Neural progenitor cell (in vitro differentiated cells): ENCODE data around the gene SAMD8. TPM values are rescaled to one million over a fixed set of nuclear protein-coding genes. Genes with fewer than 3 reads are reported as not detected.

Source experiments
- DNase-seq: peaks from one replicate; pipeline ENCODE4 v3.0.0-alpha.2; 2016; ENCODE audit warnings: low spot score
- H2AFZ ChIP-seq: fragments of 200-600 bp; sonication (generic); replicated peaks from 2 replicates; pipeline ENCODE4 v1.6.1; 2016; ENCODE audit warnings: antibody characterized with exemption
- H3F3A ChIP-seq: fragments of 200-600 bp; sonication (generic); 2 replicates; pipeline ENCODE4 v1.6.1; 2016; ENCODE audit warnings: antibody characterized with exemption, low read depth
- H3K27ac ChIP-seq: fragments of 200-600 bp; sonication (generic); 2 replicates; pipeline ENCODE4 v1.5.1; 2016; ENCODE audit warnings: mild to moderate bottlenecking
- H3K27me3 ChIP-seq: fragments of 200-600 bp; sonication (generic); 2 replicates; pipeline ENCODE4 v1.6.1; 2016; ENCODE audit warnings: mild to moderate bottlenecking, moderate library complexity
- H3K36me3 ChIP-seq: fragments of 200-600 bp; sonication (generic); 2 replicates; pipeline ENCODE4 v1.5.1; 2016
- H3K4me1 ChIP-seq: fragments of 200-600 bp; sonication (generic); 2 replicates; pipeline ENCODE4 v1.6.1; 2016; ENCODE audit warnings: mixed run types
- H3K4me2 ChIP-seq: fragments of 200-600 bp; sonication (generic); 2 replicates; pipeline ENCODE4 v1.6.1; 2016
- H3K4me3 ChIP-seq: fragments of 200-600 bp; sonication (generic); 2 replicates; pipeline ENCODE4 v1.5.1; 2016
- H3K79me2 ChIP-seq: fragments of 200-600 bp; sonication (generic); 2 replicates; pipeline ENCODE4 v1.6.1; 2016; ENCODE audit warnings: low read depth
- H3K9ac ChIP-seq: fragments of 200-600 bp; sonication (generic); 2 replicates; pipeline ENCODE4 v1.6.1; 2016
- H3K9me3 ChIP-seq: fragments of 200-600 bp; sonication (generic); 2 replicates; pipeline ENCODE4 v1.5.1; 2016; ENCODE audit warnings: low read depth
- H4K20me1 ChIP-seq: fragments of 200-600 bp; sonication (generic); 2 replicates; pipeline ENCODE4 v1.6.1; 2016; ENCODE audit warnings: low read depth
- H3K27ac Mint-ChIP-seq: 3 replicates; pipeline ENCODE4 v1.8.0; 2021; ENCODE audit warnings: mixed read lengths
- H3K27me3 Mint-ChIP-seq: 2 replicates; pipeline ENCODE4 v1.8.0; 2022; ENCODE audit warnings: low read depth, mild to moderate bottlenecking, inconsistent platforms, moderate library complexity, mixed read lengths; ENCODE audit not compliant: insufficient read depth
- H3K36me3 Mint-ChIP-seq: 3 replicates; pipeline ENCODE4 v1.8.0; 2021; ENCODE audit warnings: mixed read lengths
- H3K4me1 Mint-ChIP-seq: 3 replicates; pipeline ENCODE4 v1.8.0; 2021; ENCODE audit warnings: mixed read lengths
- H3K4me3 Mint-ChIP-seq: 3 replicates; pipeline ENCODE4 v1.8.0; 2021; ENCODE audit warnings: mild to moderate bottlenecking, moderate library complexity, mixed read lengths
- H3K9me3 Mint-ChIP-seq: 3 replicates; pipeline ENCODE4 v1.8.0; 2020; ENCODE audit warnings: mixed read lengths
- CTCF ChIP-seq: fragments of 200-600 bp; sonication (generic); IDR thresholded peaks from 2 replicates; pipeline ENCODE4 v1.5.1; 2017; ENCODE audit warnings: antibody characterized with exemption, mild to moderate bottlenecking
- EZH2 ChIP-seq: fragments of 200-600 bp; sonication (generic); IDR thresholded peaks from 2 replicates; pipeline ENCODE4 v1.6.1; 2017; ENCODE audit warnings: antibody characterized with exemption, mild to moderate bottlenecking, moderate library complexity
- EZH2phosphoT487 ChIP-seq: fragments of 200-600 bp; sonication (generic); IDR thresholded peaks from 2 replicates; pipeline ENCODE4 v1.6.1; 2017; ENCODE audit warnings: antibody characterized with exemption
- total RNA-seq: library from RNA; depleted of rRNA; stranded (reverse); fragments of >200 nt; gene quantifications from 2 replicates; pipeline ENCODE4 v1.2.3, GENCODE V29; 2015; ENCODE audit warnings: low replicate concordance

SAMD8 gene
- total RNA-seq, 1 donor from 2014 or later: 39.5 TPM

- no peaks in the 10 kb centered on the region for H4K20me1 ChIP-seq
- peak overlapping the region; percentile 60 for H3K27ac Mint-ChIP-seq
- H3K4me1 Mint-ChIP-seq: peaks cover 15% of the 10 kb centered on the region
Observed at GRCh38 chr10:75071756-75072155, 39.7 kb upstream of the SAMD8 start.

GRCh38 chr10:75072727-75073126 lies 38.7 kb upstream of the SAMD8 start:
- H3K4me1 Mint-ChIP-seq: peaks cover 18% of the 10 kb centered on the region
- DNase-seq: no peak
- Histone ChIP-seq H3K4me2 (no peak overlapping the region), H3K27me3 (no peaks in the 10 kb centered on the region), H4K20me1 (no peaks in the 10 kb centered on the region), H3K4me3 (no peak overlapping the region), H3K4me1 (peaks cover 5% of the 10 kb centered on the region), H3K27ac (no peak overlapping the region), H3K36me3 (no peaks in the 10 kb centered on the region), H3K9me3 (no peaks in the 10 kb centered on the region), H3K79me2 (no peaks in the 10 kb centered on the region), H3K9ac (no peak overlapping the region), H2AFZ (no peak overlapping the region), H3F3A (peaks cover 7% of the 10 kb centered on the region)
- H3K9me3 Mint-ChIP-seq: peaks cover 7% of the 10 kb centered on the region
- no peak overlapping the region for H3K27ac Mint-ChIP-seq
- TF ChIP-seq EZH2 (no peak), CTCF (no peak), EZH2phosphoT487 (no peak)
- no peak overlapping the region for H3K4me3 Mint-ChIP-seq
- H3K36me3 Mint-ChIP-seq: no peaks in the 10 kb centered on the region
- H3K27me3 Mint-ChIP-seq: peaks cover 6% of the 10 kb centered on the region

More at GRCh38 chr10:75071756-75072155, 39.7 kb upstream of the SAMD8 start:
- no peak overlapping the region for H3K9ac ChIP-seq
- H2AFZ ChIP-seq: peak overlapping the region; percentile 77
- no peak overlapping the region for H3K27ac ChIP-seq
- DNase-seq: no peak
- Mint-ChIP-seq H3K4me3 (no peak overlapping the region), H3K27me3 (peaks cover 6% of the 10 kb centered on the region), H3K36me3 (no peaks in the 10 kb centered on the region), H3K9me3 (peaks cover 7% of the 10 kb centered on the region)
- H3K9me3 ChIP-seq: no peaks in the 10 kb centered on the region
- TF ChIP-seq CTCF (no peak), EZH2phosphoT487 (no peak), EZH2 (no peak)
- no peak overlapping the region for H3K4me3 ChIP-seq
- H3F3A ChIP-seq: peaks cover 6% of the 10 kb centered on the region
- peaks cover 5% of the 10 kb centered on the region for H3K4me1 ChIP-seq
- H3K79me2 ChIP-seq: no peaks in the 10 kb centered on the region
- H3K27me3 ChIP-seq: no peaks in the 10 kb centered on the region
- H3K4me2 ChIP-seq: no peak overlapping the region
- no peaks in the 10 kb centered on the region for H3K36me3 ChIP-seq

GRCh38 chr10:75073442-75073841 lies 38.0 kb upstream of the SAMD8 start:
- Histone ChIP-seq H3K4me3 (no peak overlapping the region), H3K79me2 (no peaks in the 10 kb centered on the region), H3K9me3 (no peaks in the 10 kb centered on the region), H3K27ac (no peak overlapping the region), H3K4me2 (no peak overlapping the region), H3K27me3 (no peaks in the 10 kb centered on the region), H2AFZ (no peak overlapping the region), H3K36me3 (no peaks in the 10 kb centered on the region), H3K4me1 (peaks cover 5% of the 10 kb centered on the region), H4K20me1 (no peaks in the 10 kb centered on the region), H3K9ac (no peak overlapping the region), H3F3A (peaks cover 7% of the 10 kb centered on the region)
- Mint-ChIP-seq H3K4me1 (peaks cover 18% of the 10 kb centered on the region), H3K4me3 (no peak overlapping the region), H3K27me3 (peaks cover 11% of the 10 kb centered on the region), H3K27ac (no peak overlapping the region), H3K36me3 (no peaks in the 10 kb centered on the region), H3K9me3 (peaks cover 7% of the 10 kb centered on the region)
- TF ChIP-seq EZH2phosphoT487 (no peak), CTCF (no peak), EZH2 (no peak)
- no peak for DNase-seq
